Fibroblast of lung (primary cell): Measurements from ENCODE around the gene TYW1. TPM values are rescaled to one million over a fixed set of nuclear protein-coding genes. Genes with fewer than 3 reads are reported as not detected.
"Not testable (repeated sequence)": the region's sequence is repeated elsewhere in the genome, so short reads cannot be mapped to it uniquely, and the experiment has no call there.

Experiments used
- DNase-seq, 2 donors: peaks; one replicate each; pipeline versions ENCODE4 v3.0.0 to v3.0.0-alpha.2; 2010; ENCODE audit warnings: low read depth in 2 of 2
- H2AFZ ChIP-seq: 2 replicates; pipeline ENCODE4 v1.5.1; 2012; ENCODE audit warnings: low read length, control low read depth, inconsistent platforms
- H3K27ac ChIP-seq: 2 replicates; pipeline ENCODE4 v1.5.1; 2011; ENCODE audit warnings: low read length, control low read depth; ENCODE audit not compliant: insufficient read depth
- H3K27me3 ChIP-seq: 2 replicates; pipeline ENCODE4 v1.5.1; 2011; ENCODE audit warnings: mild to moderate bottlenecking, low read length; ENCODE audit not compliant: control insufficient read depth, insufficient read depth
- H3K36me3 ChIP-seq: 2 replicates; pipeline ENCODE4 v1.5.1; 2011; ENCODE audit warnings: low read length; ENCODE audit not compliant: control insufficient read depth, insufficient read depth
- H3K4me1 ChIP-seq: 2 replicates; pipeline ENCODE4 v1.5.1; 2011; ENCODE audit warnings: low read length; ENCODE audit not compliant: control insufficient read depth, insufficient read depth; ENCODE audit errors: extremely low read depth
- H3K4me2 ChIP-seq: 2 replicates; pipeline ENCODE4 v1.5.1; 2011; ENCODE audit warnings: low read length, control low read depth; ENCODE audit not compliant: insufficient read depth; ENCODE audit errors: extremely low read depth
- H3K4me3 ChIP-seq, 4 experiments: fragments of 200-600 bp in 1 of 4; sonication (generic) in 1 of 4; replicated peaks in 1 of 4; 2 replicates each; pipeline ENCODE4 v1.5.1; 2011 to 2016; ENCODE audit warnings: low read length in 4 of 4, low read depth in 3 of 4, mild to moderate bottlenecking in 3 of 4, control low read depth in 2 of 4, inconsistent platforms in 1 of 4, mixed read lengths in 1 of 4; ENCODE audit not compliant: insufficient read depth in 1 of 4; ENCODE audit errors: control extremely low read depth in 1 of 4
- H3K79me2 ChIP-seq: 2 replicates; pipeline ENCODE4 v1.5.1; 2012; ENCODE audit warnings: mild to moderate bottlenecking, low read length, inconsistent platforms; ENCODE audit not compliant: control insufficient read depth, insufficient read depth
- H3K9ac ChIP-seq: 2 replicates; pipeline ENCODE4 v1.5.1; 2011; ENCODE audit warnings: mild to moderate bottlenecking, low read length, control low read depth; ENCODE audit not compliant: insufficient read depth
- H3K9me3 ChIP-seq: 2 replicates; pipeline ENCODE4 v1.5.1; 2012; ENCODE audit warnings: low read depth, low read length; ENCODE audit not compliant: control insufficient read depth, insufficient read depth
- H4K20me1 ChIP-seq: 2 replicates; pipeline ENCODE4 v1.5.1; 2011; ENCODE audit warnings: low read length; ENCODE audit not compliant: control insufficient read depth, insufficient read depth; ENCODE audit errors: extremely low read depth
- EZH2 ChIP-seq: IDR thresholded peaks from 2 replicates; pipeline ENCODE4 v1.5.1; 2012; ENCODE audit warnings: low read length, control low read depth, mild to moderate bottlenecking; ENCODE audit errors: missing control alignments
- polyA plus RNA-seq, 2 donors: library from polyadenylated mRNA; depleted of rRNA in 1 of 2; stranded (reverse) in 1 of 2; unstranded in 1 of 2; fragments of >200 nt; gene quantifications; 2 replicates each; pipeline ENCODE4 v1.2.1, GENCODE V29; 2011 to 2012; ENCODE audit warnings: missing spikeins in 1 of 2
- total RNA-seq: library from RNA; depleted of rRNA; stranded (reverse); fragments of >200 nt; gene quantifications from 2 replicates; pipeline ENCODE4 v1.2.1, GENCODE V29; 2014
- TF ChIP-seq, protein P1 (sequence below), 2 donors: IDR thresholded peaks in 1 of 2; conservative IDR thresholded peaks in 1 of 2; 1 replicate in 1 of 2; 2 replicates in 1 of 2; pipeline ENCODE4 v1.5.1; 2011 to 2012; ENCODE audit warnings: low read length in 2 of 2, control low read depth in 1 of 2, inconsistent platforms in 1 of 2, low read depth in 1 of 2, mild to moderate bottlenecking in 1 of 2

Gene TYW1
- total and polyA plus RNA-seq, 2 donors (not counting 1 experiment from before 2014, with no cell fraction given): 16.7 to 25.1 TPM

DNA sequence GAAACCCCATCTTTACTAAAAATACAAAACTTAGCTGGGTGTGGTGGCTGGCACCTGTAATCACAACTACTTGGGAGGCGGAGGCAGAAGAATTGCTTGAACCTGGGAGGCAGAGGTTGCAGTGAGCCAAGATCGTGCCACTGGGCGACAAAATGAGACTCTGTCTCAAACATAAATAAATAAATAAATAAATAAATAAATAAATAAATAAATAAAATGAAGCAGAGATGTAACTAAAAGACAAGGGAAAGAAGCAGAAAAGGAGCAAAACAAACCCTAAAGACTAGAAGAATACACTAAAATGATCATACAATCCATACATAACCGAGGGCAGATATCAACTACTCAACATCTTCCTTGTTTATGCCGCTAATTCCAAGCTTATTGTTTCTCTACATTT is 209.8 kb downstream of the TYW1 start:
- no peak overlapping the region for H3K27ac ChIP-seq
- no peaks in the 10 kb centered on the region for H3K4me1 ChIP-seq
- no peak overlapping the region for H3K4me2 ChIP-seq
- TF ChIP-seq, protein P1, sequence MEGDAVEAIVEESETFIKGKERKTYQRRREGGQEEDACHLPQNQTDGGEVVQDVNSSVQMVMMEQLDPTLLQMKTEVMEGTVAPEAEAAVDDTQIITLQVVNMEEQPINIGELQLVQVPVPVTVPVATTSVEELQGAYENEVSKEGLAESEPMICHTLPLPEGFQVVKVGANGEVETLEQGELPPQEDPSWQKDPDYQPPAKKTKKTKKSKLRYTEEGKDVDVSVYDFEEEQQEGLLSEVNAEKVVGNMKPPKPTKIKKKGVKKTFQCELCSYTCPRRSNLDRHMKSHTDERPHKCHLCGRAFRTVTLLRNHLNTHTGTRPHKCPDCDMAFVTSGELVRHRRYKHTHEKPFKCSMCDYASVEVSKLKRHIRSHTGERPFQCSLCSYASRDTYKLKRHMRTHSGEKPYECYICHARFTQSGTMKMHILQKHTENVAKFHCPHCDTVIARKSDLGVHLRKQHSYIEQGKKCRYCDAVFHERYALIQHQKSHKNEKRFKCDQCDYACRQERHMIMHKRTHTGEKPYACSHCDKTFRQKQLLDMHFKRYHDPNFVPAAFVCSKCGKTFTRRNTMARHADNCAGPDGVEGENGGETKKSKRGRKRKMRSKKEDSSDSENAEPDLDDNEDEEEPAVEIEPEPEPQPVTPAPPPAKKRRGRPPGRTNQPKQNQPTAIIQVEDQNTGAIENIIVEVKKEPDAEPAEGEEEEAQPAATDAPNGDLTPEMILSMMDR (conservative IDR thresholded peaks at IDR 0.05 in 1 of 2, IDR thresholded peaks at IDR 0.05 in 1 of 2; ENCODE audit: low read depth in 1 of 2, low read length in 2 of 2): no peak
- TF ChIP-seq EZH2: no peak
- no peaks in the 10 kb centered on the region for H4K20me1 ChIP-seq
- H3K4me3 ChIP-seq: no peak overlapping the region
- no peak overlapping the region for H2AFZ ChIP-seq
- H3K9me3 ChIP-seq: no peaks in the 10 kb centered on the region
- H3K79me2 ChIP-seq: no peaks in the 10 kb centered on the region
- no peak overlapping the region for H3K9ac ChIP-seq
- H3K36me3 ChIP-seq: no peaks in the 10 kb centered on the region
- H3K27me3 ChIP-seq: no peaks in the 10 kb centered on the region
- DNase-seq: no peak

DNA sequence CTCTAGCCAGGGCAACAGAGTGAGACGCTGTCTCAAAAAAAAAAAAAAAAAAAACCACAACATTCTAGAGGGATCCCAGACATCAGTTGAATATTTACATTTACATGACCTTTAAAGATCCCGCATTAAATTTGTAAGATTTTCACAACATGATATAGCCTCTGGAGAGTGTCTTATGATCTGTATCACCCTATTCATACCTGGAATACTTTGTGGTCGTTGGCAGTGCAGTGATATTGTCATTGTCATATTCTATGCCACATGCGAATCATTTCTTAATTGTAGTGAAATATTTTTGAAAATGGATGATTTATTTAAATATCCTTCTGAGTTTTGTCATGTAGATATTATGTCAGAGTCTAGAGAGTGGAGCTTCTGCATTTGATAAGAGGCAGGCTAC is 212.0 kb downstream of the TYW1 start:
- not testable (repeated sequence) for H3K4me2 ChIP-seq, H3K4me1 ChIP-seq, DNase-seq, H4K20me1 ChIP-seq, H2AFZ ChIP-seq, H3K4me3 ChIP-seq, H3K9me3 ChIP-seq, H3K27me3 ChIP-seq, H3K9ac ChIP-seq, H3K79me2 ChIP-seq, H3K36me3 ChIP-seq, H3K27ac ChIP-seq

DNA sequence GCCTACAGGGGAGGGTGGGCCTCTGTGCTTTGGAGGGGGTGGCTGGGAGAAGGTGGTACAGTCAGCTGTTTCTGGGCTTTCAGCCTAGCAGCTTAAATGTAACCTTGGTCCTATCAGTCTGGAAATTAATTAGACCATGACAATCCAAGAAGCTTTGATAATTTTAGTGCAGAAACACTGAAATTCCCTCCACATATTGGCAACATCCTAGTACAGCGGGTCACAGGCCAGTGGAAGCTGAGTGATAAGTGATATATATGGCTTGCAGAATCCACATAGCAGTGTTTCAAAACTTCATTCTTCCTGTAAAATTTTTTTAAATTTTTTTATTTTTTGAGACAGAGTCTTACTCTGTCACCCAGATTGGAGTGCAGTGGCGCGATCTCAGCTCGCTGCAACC is 212.6 kb downstream of the TYW1 start:
- TF ChIP-seq EZH2: no peak
- TF ChIP-seq, protein P1 (conservative IDR thresholded peaks at IDR 0.05 in 1 of 2, IDR thresholded peaks at IDR 0.05 in 1 of 2; ENCODE audit: low read depth in 1 of 2, low read length in 2 of 2): no peak
- H3K27ac ChIP-seq: no peak overlapping the region
- H3K4me2 ChIP-seq: no peak overlapping the region
- no peaks in the 10 kb centered on the region for H3K79me2 ChIP-seq
- H3K27me3 ChIP-seq: no peaks in the 10 kb centered on the region
- no peak overlapping the region for H3K9ac ChIP-seq
- no peak overlapping the region for H3K4me3 ChIP-seq
- H3K9me3 ChIP-seq: no peaks in the 10 kb centered on the region
- no peaks in the 10 kb centered on the region for H3K36me3 ChIP-seq
- no peak overlapping the region for H2AFZ ChIP-seq
- H4K20me1 ChIP-seq: no peaks in the 10 kb centered on the region
- H3K4me1 ChIP-seq: no peaks in the 10 kb centered on the region
- peak in 1 of 2 donors; percentile 26 for DNase-seq
